DMS 273 (cell line): ENCODE data around the gene FCHSD1.

Experiments used
- DNase-seq: peaks from one replicate; lab custom pipeline; 2025; ENCODE audit not compliant: unreplicated experiment; lab: John Stamatoyannopoulos, UW

FCHSD1 gene

GRCh38 chr5:141650851-141651727 lies at the start of gene FCHSD1:
Gene FCHSD1 (minus strand): TSS chr5:141651418. CDS start chr5:141651368, 50 bp downstream.
- peak; percentile 65 for DNase-seq

- no peak for DNase-seq
Observed at GRCh38 chr5:141697586-141697985, 46.4 kb upstream of the FCHSD1 start.

- no peak for DNase-seq
Observed at GRCh38 chr5:141696431-141696830, 45.2 kb upstream of the FCHSD1 start.

- peak; percentile 90 for DNase-seq
Observed at GRCh38 chr5:141695627-141696215, 44.5 kb upstream of the FCHSD1 start.

- no peak for DNase-seq
Observed at GRCh38 chr5:141694479-141694878, 43.3 kb upstream of the FCHSD1 start.

GRCh38 chr5:141692919-141693725 lies 41.9 kb upstream of the FCHSD1 start:
- no peak for DNase-seq

- DNase-seq = no peak
Observed at GRCh38 chr5:141692533-141692888, 41.3 kb upstream of the FCHSD1 start.

GRCh38 chr5:141691867-141692532 lies 40.8 kb upstream of the FCHSD1 start:
- DNase-seq = peak; percentile 89

- DNase-seq = no peak
Observed at GRCh38 chr5:141691286-141691866, 40.2 kb upstream of the FCHSD1 start.

GRCh38 chr5:141686648-141687416 lies 35.6 kb upstream of the FCHSD1 start:
- no peak for DNase-seq

GRCh38 chr5:141685591-141685990 lies 34.4 kb upstream of the FCHSD1 start:
- DNase-seq = no peak

GRCh38 chr5:141683596-141684141 lies 32.5 kb upstream of the FCHSD1 start:
- peak; percentile 12 for DNase-seq

- peak; percentile 76 for DNase-seq
Observed at GRCh38 chr5:141681695-141682641, 30.8 kb upstream of the FCHSD1 start, which contains the start of gene ARAP3. Gene ARAP3 (minus strand): TSS chr5:141682230. CDS start chr5:141680486, 1,744 bp downstream.

GRCh38 chr5:141681295-141681694 lies 30.1 kb upstream of the FCHSD1 start:
- no peak for DNase-seq

GRCh38 chr5:141680751-141681201 lies 29.6 kb upstream of the FCHSD1 start:
- no peak for DNase-seq

GRCh38 chr5:141680178-141680577 lies 29.0 kb upstream of the FCHSD1 start:
- DNase-seq = no peak

GRCh38 chr5:141677415-141677814 lies 26.2 kb upstream of the FCHSD1 start:
- DNase-seq = peak; percentile 67

- DNase-seq = no peak
Observed at GRCh38 chr5:141675672-141676071, 24.5 kb upstream of the FCHSD1 start.
